DND-41 (cell line): ENCODE measurements around the gene ASXL1.

Source experiments
- EZH2 ChIP-seq: IDR thresholded peaks from 3 replicates; pipeline ENCODE4 v1.6.1; 2012; ENCODE audit warnings: borderline replicate concordance, low read depth, mild to moderate bottlenecking, moderate library complexity, low read length, inconsistent platforms; ENCODE audit not compliant: severe bottlenecking
- TF ChIP-seq, protein P1 (sequence below): IDR thresholded peaks from 2 replicates; pipeline ENCODE4 v1.5.1; 2012; ENCODE audit warnings: borderline replicate concordance, low read length, moderate library complexity, mild to moderate bottlenecking; ENCODE audit not compliant: poor library complexity, severe bottlenecking; ENCODE audit errors: extremely low read depth

DNA sequence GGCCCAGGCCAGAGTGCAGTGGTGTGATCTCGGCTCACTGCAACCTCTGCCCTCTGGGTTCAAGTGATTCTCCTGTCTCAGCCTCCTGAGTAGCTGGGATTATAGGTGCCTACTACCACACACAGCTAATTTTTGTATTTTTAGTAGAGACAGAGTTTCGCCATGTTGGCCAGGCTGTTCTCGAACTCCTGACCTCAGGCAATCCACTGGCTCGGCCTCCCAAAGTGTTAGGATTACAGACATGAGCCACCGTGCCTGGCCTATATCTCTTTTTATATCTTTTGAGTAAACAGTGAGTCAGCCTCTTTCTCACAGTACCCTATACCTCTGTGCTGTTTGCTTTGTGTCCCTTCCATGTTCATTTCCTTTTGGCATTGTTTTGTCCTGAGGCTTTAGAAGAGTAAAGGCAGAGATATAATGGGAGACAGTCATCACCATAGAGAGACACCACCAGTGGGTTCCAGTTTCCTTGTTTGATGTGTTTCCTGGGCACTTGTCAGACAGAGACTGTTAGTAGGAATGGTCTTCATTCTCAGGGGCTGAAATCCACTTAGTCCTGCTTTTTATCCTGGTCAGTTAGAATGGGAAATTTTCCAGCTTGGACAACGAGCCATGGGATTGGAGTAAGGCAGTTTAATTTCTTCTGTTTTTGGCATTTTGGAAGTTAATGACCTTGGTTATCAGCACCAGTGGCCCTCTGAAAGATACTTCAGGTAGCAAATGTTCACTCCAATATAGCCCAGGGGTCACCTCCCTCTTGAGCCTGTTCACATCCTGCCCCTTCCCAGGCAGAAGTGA is 32.2 kb upstream of the ASXL1 start:
- TF ChIP-seq, protein P1, sequence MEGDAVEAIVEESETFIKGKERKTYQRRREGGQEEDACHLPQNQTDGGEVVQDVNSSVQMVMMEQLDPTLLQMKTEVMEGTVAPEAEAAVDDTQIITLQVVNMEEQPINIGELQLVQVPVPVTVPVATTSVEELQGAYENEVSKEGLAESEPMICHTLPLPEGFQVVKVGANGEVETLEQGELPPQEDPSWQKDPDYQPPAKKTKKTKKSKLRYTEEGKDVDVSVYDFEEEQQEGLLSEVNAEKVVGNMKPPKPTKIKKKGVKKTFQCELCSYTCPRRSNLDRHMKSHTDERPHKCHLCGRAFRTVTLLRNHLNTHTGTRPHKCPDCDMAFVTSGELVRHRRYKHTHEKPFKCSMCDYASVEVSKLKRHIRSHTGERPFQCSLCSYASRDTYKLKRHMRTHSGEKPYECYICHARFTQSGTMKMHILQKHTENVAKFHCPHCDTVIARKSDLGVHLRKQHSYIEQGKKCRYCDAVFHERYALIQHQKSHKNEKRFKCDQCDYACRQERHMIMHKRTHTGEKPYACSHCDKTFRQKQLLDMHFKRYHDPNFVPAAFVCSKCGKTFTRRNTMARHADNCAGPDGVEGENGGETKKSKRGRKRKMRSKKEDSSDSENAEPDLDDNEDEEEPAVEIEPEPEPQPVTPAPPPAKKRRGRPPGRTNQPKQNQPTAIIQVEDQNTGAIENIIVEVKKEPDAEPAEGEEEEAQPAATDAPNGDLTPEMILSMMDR: no peak
- TF ChIP-seq EZH2: no peak
